Suprapubic skin (tissue), 3 donors: ENCODE data around the gene LSG1.

Source experiments
- CTCF ChIP-seq, 2 donors: fragments of 200-600 bp in 1 of 2; fragments of 450-650 bp in 1 of 2; sonication (generic) in 1 of 2; IDR thresholded peaks; one replicate each; pipeline ENCODE4 v1.5.1; 2016 to 2019; ENCODE audit warnings: antibody characterized with exemption in 2 of 2, mild to moderate bottlenecking in 1 of 2, moderate library complexity in 1 of 2
- EP300 ChIP-seq: sonication (generic); formaldehyde crosslinking; IDR thresholded peaks from one replicate; pipeline ENCODE4 v1.6.1; 2017; ENCODE audit warnings: antibody characterized with exemption
- POLR2A ChIP-seq, 2 donors: fragments of 450-650 bp; IDR thresholded peaks; one replicate each; pipeline ENCODE4 v1.6.1; 2017; ENCODE audit warnings: antibody characterized with exemption in 2 of 2, mild to moderate bottlenecking in 2 of 2, moderate library complexity in 2 of 2

GRCh38 chr3:194598771-194599557, 73.0 kb downstream of the LSG1 start:
- TF ChIP-seq POLR2A (IDR thresholded peaks at IDR 0.05) = no peak
- no peak for TF ChIP-seq CTCF (IDR thresholded peaks at IDR 0.05)
- no peak for TF ChIP-seq EP300
